Measurements from ENCODE around the gene STK33. TPM values are rescaled to one million over a fixed set of nuclear protein-coding genes. Genes with fewer than 3 reads are reported as not detected.

The STK33 gene
- total and polyA plus RNA-seq, 2 donors (not counting 1 experiment from before 2014, with no cell fraction given): 1.7 to 3.3 TPM

DNA sequence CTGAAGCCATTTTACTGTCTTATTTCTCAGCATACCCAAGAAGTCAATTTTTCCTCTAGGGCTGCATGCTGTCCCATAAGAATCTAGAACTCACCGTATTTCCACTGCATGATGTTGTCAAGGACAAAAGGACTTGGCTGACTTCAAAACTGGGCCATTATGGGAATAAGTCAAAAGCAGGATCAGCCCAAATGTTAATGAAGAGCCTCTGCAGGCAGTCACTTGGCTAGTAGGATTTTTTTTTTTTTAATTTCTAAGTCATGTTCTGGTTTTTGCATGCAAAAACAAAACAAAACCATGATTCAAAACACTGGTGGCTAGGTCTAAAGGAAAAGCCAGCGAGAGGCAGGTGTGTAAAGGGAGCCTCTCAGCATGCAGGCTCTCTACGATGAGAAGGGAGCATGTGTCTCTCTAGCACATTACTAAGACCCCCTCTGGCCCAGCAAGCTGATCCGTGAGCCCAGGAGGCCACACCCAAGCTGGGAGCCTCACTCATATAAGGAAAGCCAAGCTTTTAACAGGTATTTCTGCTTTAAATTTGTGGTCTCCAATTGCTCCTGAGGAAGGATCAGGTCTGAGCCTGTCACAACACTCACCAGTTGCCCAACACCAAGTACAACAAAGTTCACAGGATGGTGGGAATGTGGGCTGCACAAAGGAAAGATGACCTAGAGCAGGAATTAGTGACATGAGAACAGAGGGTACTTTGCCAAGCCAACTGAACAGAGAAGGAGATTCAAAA lies 21.4 kb upstream of the STK33 start:
- Histone ChIP-seq H3K4me2 (ENCODE audit: extremely low read depth, insufficient read depth, low read length) (no peak overlapping the region), H2AFZ (ENCODE audit: low read length) (no peak overlapping the region), H3K4me1 (ENCODE audit: control insufficient read depth, extremely low read depth, insufficient read depth, low read length) (no peaks in the 10 kb centered on the region), H3K79me2 (ENCODE audit: control insufficient read depth, insufficient read depth, low read length) (no peaks in the 10 kb centered on the region), H3K36me3 (ENCODE audit: control insufficient read depth, insufficient read depth, low read length) (no peaks in the 10 kb centered on the region), H4K20me1 (ENCODE audit: control insufficient read depth, extremely low read depth, insufficient read depth, low read length) (no peaks in the 10 kb centered on the region), H3K27ac (ENCODE audit: insufficient read depth, low read length) (no peak overlapping the region), H3K4me3 (replicated peaks in 1 of 4; ENCODE audit: control extremely low read depth in 1 of 4, insufficient read depth in 1 of 4, low read depth in 3 of 4, low read length in 4 of 4) (no peak overlapping the region), H3K27me3 (ENCODE audit: control insufficient read depth, insufficient read depth, low read length) (no peaks in the 10 kb centered on the region), H3K9me3 (ENCODE audit: control insufficient read depth, insufficient read depth, low read depth, low read length) (no peaks in the 10 kb centered on the region), H3K9ac (ENCODE audit: insufficient read depth, low read length) (no peak overlapping the region)
- no peak for TF ChIP-seq EZH2 (IDR thresholded peaks at IDR 0.05; ENCODE audit: low read length, missing control alignments)
- TF ChIP-seq, protein P1, sequence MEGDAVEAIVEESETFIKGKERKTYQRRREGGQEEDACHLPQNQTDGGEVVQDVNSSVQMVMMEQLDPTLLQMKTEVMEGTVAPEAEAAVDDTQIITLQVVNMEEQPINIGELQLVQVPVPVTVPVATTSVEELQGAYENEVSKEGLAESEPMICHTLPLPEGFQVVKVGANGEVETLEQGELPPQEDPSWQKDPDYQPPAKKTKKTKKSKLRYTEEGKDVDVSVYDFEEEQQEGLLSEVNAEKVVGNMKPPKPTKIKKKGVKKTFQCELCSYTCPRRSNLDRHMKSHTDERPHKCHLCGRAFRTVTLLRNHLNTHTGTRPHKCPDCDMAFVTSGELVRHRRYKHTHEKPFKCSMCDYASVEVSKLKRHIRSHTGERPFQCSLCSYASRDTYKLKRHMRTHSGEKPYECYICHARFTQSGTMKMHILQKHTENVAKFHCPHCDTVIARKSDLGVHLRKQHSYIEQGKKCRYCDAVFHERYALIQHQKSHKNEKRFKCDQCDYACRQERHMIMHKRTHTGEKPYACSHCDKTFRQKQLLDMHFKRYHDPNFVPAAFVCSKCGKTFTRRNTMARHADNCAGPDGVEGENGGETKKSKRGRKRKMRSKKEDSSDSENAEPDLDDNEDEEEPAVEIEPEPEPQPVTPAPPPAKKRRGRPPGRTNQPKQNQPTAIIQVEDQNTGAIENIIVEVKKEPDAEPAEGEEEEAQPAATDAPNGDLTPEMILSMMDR (conservative IDR thresholded peaks at IDR 0.05 in 1 of 2, IDR thresholded peaks at IDR 0.05 in 1 of 2; ENCODE audit: low read depth in 1 of 2, low read length in 2 of 2): no peak
- DNase-seq (ENCODE audit: low read depth in 2 of 2): no peak

DNA sequence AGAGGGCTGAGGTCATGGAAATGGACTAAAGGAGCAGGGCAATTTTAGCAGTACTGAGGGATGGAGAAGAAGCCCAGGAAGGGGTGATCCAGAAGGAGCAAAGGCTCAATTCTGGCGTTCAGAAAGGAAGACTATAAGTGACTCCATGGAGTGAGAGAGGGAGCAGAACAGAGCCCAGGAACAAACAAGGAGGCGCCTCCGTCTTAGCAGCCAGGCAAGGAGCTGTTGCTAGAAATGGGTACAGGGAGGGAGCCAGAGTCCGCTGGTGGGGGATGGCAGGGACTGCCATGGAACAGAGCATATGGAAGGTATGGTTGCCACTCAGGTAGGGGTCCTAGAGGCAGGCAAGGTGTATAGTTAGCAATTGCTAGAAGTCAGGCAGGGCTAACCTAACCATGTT lies 20.5 kb upstream of the STK33 start:
- Histone ChIP-seq H4K20me1 (ENCODE audit: control insufficient read depth, extremely low read depth, insufficient read depth, low read length) (no peaks in the 10 kb centered on the region), H3K9ac (ENCODE audit: insufficient read depth, low read length) (no peak overlapping the region), H3K36me3 (ENCODE audit: control insufficient read depth, insufficient read depth, low read length) (no peaks in the 10 kb centered on the region), H3K79me2 (ENCODE audit: control insufficient read depth, insufficient read depth, low read length) (no peaks in the 10 kb centered on the region), H3K9me3 (ENCODE audit: control insufficient read depth, insufficient read depth, low read depth, low read length) (no peaks in the 10 kb centered on the region), H3K27ac (ENCODE audit: insufficient read depth, low read length) (no peak overlapping the region), H3K4me3 (replicated peaks in 1 of 4; ENCODE audit: control extremely low read depth in 1 of 4, insufficient read depth in 1 of 4, low read depth in 3 of 4, low read length in 4 of 4) (no peak overlapping the region), H3K27me3 (ENCODE audit: control insufficient read depth, insufficient read depth, low read length) (no peaks in the 10 kb centered on the region), H2AFZ (ENCODE audit: low read length) (no peak overlapping the region), H3K4me1 (ENCODE audit: control insufficient read depth, extremely low read depth, insufficient read depth, low read length) (no peaks in the 10 kb centered on the region), H3K4me2 (ENCODE audit: extremely low read depth, insufficient read depth, low read length) (no peak overlapping the region)
- no peak for DNase-seq (ENCODE audit: low read depth in 2 of 2)
- TF ChIP-seq, protein P1 (conservative IDR thresholded peaks at IDR 0.05 in 1 of 2, IDR thresholded peaks at IDR 0.05 in 1 of 2; ENCODE audit: low read depth in 1 of 2, low read length in 2 of 2): no peak
- no peak for TF ChIP-seq EZH2 (IDR thresholded peaks at IDR 0.05; ENCODE audit: low read length, missing control alignments)

DNA sequence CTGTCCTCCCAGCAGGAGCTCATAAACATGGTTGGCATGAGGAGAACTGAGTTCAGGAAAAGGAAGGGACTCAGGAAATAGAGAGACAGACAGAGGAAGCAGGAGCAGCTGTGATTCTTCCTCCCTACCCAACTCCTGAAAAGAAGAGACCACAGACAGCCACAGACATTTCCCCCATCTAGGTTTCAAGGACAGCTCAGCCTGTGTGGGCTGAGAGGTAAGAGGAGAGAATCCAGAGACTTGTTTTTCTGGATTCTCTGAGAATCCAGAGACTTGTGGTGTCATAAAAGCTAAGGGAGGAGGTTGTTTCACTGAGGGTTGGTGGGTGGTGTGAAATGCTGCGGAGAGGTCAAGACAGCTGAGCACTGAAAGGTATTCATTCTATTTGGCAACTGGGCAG lies 19.0 kb upstream of the STK33 start:
- Histone ChIP-seq H3K27me3 (ENCODE audit: control insufficient read depth, insufficient read depth, low read length) (no peaks in the 10 kb centered on the region), H3K79me2 (ENCODE audit: control insufficient read depth, insufficient read depth, low read length) (no peaks in the 10 kb centered on the region), H4K20me1 (ENCODE audit: control insufficient read depth, extremely low read depth, insufficient read depth, low read length) (no peaks in the 10 kb centered on the region), H3K4me1 (ENCODE audit: control insufficient read depth, extremely low read depth, insufficient read depth, low read length) (peaks cover 4% of the 10 kb centered on the region), H2AFZ (ENCODE audit: low read length) (no peak overlapping the region), H3K9me3 (ENCODE audit: control insufficient read depth, insufficient read depth, low read depth, low read length) (no peaks in the 10 kb centered on the region), H3K9ac (ENCODE audit: insufficient read depth, low read length) (no peak overlapping the region), H3K36me3 (ENCODE audit: control insufficient read depth, insufficient read depth, low read length) (no peaks in the 10 kb centered on the region), H3K27ac (ENCODE audit: insufficient read depth, low read length) (no peak overlapping the region), H3K4me2 (ENCODE audit: extremely low read depth, insufficient read depth, low read length) (no peak overlapping the region), H3K4me3 (replicated peaks in 1 of 4; ENCODE audit: control extremely low read depth in 1 of 4, insufficient read depth in 1 of 4, low read depth in 3 of 4, low read length in 4 of 4) (no peak overlapping the region)
- TF ChIP-seq EZH2 (IDR thresholded peaks at IDR 0.05; ENCODE audit: low read length, missing control alignments): no peak
- TF ChIP-seq, protein P1 (conservative IDR thresholded peaks at IDR 0.05 in 1 of 2, IDR thresholded peaks at IDR 0.05 in 1 of 2; ENCODE audit: low read depth in 1 of 2, low read length in 2 of 2): no peak
- peak in 1 of 2 donors; percentile 18 for DNase-seq (ENCODE audit: low read depth in 2 of 2)
